ENCODE data around the gene NOTCH4. TPM values are rescaled to one million over a fixed set of nuclear protein-coding genes. Genes with fewer than 3 reads are reported as not detected.
"Not testable (repeated sequence)": the region's sequence is repeated elsewhere in the genome, so short reads cannot be mapped to it uniquely, and the experiment has no call there.

Gene NOTCH4
- total and polyA plus RNA-seq, 2 experiments from 2014 or later: 2.7 to 2.8 TPM

DNA sequence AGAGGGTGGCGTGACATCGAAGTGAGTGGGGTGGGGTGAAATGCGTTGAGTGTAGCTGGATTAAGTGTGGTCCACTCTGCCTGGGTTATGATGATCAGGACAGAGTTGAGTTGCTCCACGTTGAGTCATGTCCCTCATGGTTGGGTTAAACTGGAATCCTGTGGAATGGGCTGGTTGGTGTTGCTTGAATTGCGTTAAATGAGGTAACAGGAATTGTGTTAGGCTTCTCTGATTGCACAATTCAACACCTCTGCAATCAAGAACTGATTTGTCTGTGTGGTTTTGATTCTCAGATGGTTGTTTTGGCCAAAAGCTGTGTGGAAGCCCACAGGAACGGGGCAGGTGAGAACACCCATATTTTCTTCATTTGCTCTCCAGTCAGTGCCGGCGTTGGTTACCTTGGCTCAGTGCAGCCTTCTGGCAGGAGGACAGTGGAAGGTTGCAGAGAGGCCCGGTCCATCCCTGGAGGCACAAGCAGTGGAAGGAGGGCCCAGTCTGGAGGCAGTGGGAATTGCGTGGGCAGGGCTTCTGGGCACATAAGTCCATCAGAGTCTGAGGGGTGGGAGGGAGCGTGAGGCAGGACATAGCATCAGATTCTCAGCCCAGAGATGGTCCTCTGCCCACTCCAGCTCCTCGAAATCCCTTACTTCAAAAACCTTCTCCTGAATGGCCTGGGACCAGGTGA is 11.6 kb downstream of the NOTCH4 start:
- H3K4me3 ChIP-seq: no peak overlapping the region
- no peaks in the 10 kb centered on the region for H3K27me3 ChIP-seq (ENCODE audit: insufficient read depth)
- H4K20me1 ChIP-seq (replicated peaks; ENCODE audit: insufficient read depth): no peaks in the 10 kb centered on the region
- no peak overlapping the region for H3K4me2 ChIP-seq
- peaks cover 11% of the 10 kb centered on the region for H3K27me3 Mint-ChIP-seq (ENCODE audit: insufficient read depth, low read depth, poor library complexity)
- H3K9me2 ChIP-seq (ENCODE audit: insufficient read depth): 0 out of 2 replicates have a peak, but pooled peaks cover 3% of the 10 kb centered on the region
- no peak overlapping the region for H3K27ac ChIP-seq (ENCODE audit: low read depth)
- no peak overlapping the region for H3K4me3 Mint-ChIP-seq
- no peaks in the 10 kb centered on the region for H3K36me3 ChIP-seq (ENCODE audit: insufficient read depth)
- ATAC-seq: no peak
- no peak overlapping the region for H3K27ac Mint-ChIP-seq
- H3F3A ChIP-seq (replicated peaks; ENCODE audit: low read depth): no peaks in the 10 kb centered on the region
- H3K79me2 ChIP-seq (replicated peaks; ENCODE audit: insufficient read depth): no peaks in the 10 kb centered on the region
- no peaks in the 10 kb centered on the region for H3K4me1 Mint-ChIP-seq
- H3K36me3 Mint-ChIP-seq (ENCODE audit: low read depth): no peaks in the 10 kb centered on the region
- TF ChIP-seq EZH2phosphoT487 (IDR thresholded peaks at IDR 0.05; ENCODE audit: unreplicated experiment): no peak
- TF ChIP-seq, protein P1, sequence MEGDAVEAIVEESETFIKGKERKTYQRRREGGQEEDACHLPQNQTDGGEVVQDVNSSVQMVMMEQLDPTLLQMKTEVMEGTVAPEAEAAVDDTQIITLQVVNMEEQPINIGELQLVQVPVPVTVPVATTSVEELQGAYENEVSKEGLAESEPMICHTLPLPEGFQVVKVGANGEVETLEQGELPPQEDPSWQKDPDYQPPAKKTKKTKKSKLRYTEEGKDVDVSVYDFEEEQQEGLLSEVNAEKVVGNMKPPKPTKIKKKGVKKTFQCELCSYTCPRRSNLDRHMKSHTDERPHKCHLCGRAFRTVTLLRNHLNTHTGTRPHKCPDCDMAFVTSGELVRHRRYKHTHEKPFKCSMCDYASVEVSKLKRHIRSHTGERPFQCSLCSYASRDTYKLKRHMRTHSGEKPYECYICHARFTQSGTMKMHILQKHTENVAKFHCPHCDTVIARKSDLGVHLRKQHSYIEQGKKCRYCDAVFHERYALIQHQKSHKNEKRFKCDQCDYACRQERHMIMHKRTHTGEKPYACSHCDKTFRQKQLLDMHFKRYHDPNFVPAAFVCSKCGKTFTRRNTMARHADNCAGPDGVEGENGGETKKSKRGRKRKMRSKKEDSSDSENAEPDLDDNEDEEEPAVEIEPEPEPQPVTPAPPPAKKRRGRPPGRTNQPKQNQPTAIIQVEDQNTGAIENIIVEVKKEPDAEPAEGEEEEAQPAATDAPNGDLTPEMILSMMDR (conservative IDR thresholded peaks at IDR 0.05; ENCODE audit: low read depth in 2 of 2): no peak
- H3K9me3 Mint-ChIP-seq: no peaks in the 10 kb centered on the region; the same call in 2 of the 3 replicates
- no peaks in the 10 kb centered on the region for H3K4me1 ChIP-seq (ENCODE audit: insufficient read depth)
- no peak overlapping the region for H2AFZ ChIP-seq
- DNase-seq (ENCODE audit: low spot score): no peak

DNA sequence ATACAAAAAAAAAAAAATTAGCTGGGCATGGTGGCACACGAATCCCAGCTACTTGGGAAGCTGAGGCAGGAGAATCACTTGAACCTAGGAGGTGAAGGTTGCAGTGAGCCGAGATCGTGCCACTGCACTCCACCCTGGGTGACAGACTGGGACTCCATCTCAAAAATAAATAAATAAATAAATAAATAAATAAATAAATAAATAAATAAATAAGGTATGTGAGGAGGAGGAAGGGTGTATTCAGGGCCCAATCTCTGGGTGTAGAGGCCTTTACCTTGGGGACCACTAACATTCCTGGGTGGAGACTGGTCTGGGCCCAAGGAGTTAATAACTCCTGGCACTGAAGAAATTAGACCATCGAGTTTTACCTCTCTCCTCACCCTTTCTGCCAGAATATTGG is 12.4 kb downstream of the NOTCH4 start:
- H3K27me3 Mint-ChIP-seq (ENCODE audit: insufficient read depth, low read depth, poor library complexity); H3K27ac ChIP-seq (ENCODE audit: low read depth); H3K4me1 Mint-ChIP-seq; H2AFZ ChIP-seq; H3K9me3 Mint-ChIP-seq; H3K4me1 ChIP-seq (ENCODE audit: insufficient read depth); DNase-seq (ENCODE audit: low spot score); H3K4me2 ChIP-seq; H3K4me3 ChIP-seq; H3K36me3 ChIP-seq (ENCODE audit: insufficient read depth); H3K27ac Mint-ChIP-seq; H4K20me1 ChIP-seq (replicated peaks; ENCODE audit: insufficient read depth); H3K79me2 ChIP-seq (replicated peaks; ENCODE audit: insufficient read depth); H3K9me2 ChIP-seq (ENCODE audit: insufficient read depth); H3K4me3 Mint-ChIP-seq; H3F3A ChIP-seq (replicated peaks; ENCODE audit: low read depth); ATAC-seq; H3K27me3 ChIP-seq (ENCODE audit: insufficient read depth); H3K36me3 Mint-ChIP-seq (ENCODE audit: low read depth): not testable (repeated sequence)

DNA sequence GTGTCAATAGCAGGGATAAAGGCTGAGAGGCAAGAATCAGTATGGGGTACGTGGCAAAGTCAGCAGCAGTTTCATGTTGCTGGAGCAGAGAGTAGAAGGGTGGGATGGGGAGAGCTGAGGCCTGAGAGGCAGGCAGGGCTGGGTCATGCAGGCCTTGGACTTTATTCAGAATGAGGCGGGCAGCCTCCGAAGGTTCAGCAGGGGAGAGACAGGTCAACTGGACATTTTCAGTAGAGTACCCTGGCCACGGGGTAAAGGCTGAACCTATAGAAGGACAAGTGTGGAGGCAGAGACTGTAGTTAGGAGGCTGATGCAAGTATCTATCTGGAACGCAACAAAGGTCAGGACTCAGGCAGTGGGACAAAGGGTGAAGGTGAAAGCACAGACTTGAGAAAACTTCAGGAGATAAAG is 13.7 kb downstream of the NOTCH4 start:
- peaks cover 3% of the 10 kb centered on the region; the same call in 1 of the 3 replicates for H3K9me3 Mint-ChIP-seq
- no peak overlapping the region for H3K4me3 Mint-ChIP-seq
- TF ChIP-seq ZNF331 (CRISPR knock-in tag; IDR thresholded peaks at IDR 0.05; ENCODE audit: low read depth) (no peak), NANOG (IDR thresholded peaks at IDR 0.05; ENCODE audit: borderline replicate concordance) (no peak), JUNB (IDR thresholded peaks at IDR 0.05; ENCODE audit: unreplicated experiment) (no peak)
- TF ChIP-seq, protein P2, sequence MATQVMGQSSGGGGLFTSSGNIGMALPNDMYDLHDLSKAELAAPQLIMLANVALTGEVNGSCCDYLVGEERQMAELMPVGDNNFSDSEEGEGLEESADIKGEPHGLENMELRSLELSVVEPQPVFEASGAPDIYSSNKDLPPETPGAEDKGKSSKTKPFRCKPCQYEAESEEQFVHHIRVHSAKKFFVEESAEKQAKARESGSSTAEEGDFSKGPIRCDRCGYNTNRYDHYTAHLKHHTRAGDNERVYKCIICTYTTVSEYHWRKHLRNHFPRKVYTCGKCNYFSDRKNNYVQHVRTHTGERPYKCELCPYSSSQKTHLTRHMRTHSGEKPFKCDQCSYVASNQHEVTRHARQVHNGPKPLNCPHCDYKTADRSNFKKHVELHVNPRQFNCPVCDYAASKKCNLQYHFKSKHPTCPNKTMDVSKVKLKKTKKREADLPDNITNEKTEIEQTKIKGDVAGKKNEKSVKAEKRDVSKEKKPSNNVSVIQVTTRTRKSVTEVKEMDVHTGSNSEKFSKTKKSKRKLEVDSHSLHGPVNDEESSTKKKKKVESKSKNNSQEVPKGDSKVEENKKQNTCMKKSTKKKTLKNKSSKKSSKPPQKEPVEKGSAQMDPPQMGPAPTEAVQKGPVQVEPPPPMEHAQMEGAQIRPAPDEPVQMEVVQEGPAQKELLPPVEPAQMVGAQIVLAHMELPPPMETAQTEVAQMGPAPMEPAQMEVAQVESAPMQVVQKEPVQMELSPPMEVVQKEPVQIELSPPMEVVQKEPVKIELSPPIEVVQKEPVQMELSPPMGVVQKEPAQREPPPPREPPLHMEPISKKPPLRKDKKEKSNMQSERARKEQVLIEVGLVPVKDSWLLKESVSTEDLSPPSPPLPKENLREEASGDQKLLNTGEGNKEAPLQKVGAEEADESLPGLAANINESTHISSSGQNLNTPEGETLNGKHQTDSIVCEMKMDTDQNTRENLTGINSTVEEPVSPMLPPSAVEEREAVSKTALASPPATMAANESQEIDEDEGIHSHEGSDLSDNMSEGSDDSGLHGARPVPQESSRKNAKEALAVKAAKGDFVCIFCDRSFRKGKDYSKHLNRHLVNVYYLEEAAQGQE (IDR thresholded peaks at IDR 0.05; ENCODE audit: unreplicated experiment): no peak

More for the DNA sequence above, 13.7 kb downstream of the NOTCH4 start:
- Histone ChIP-seq H3K27ac (ENCODE audit: low read depth) (no peak overlapping the region), H3K9me2 (ENCODE audit: insufficient read depth) (no peaks in the 10 kb centered on the region), H3F3A (replicated peaks; ENCODE audit: low read depth) (no peaks in the 10 kb centered on the region), H3K27me3 (ENCODE audit: insufficient read depth) (no peaks in the 10 kb centered on the region), H3K4me3 (no peak overlapping the region), H4K20me1 (replicated peaks; ENCODE audit: insufficient read depth) (no peaks in the 10 kb centered on the region), H3K36me3 (ENCODE audit: insufficient read depth) (no peaks in the 10 kb centered on the region), H3K4me2 (no peak overlapping the region), H3K79me2 (replicated peaks; ENCODE audit: insufficient read depth) (no peaks in the 10 kb centered on the region), H3K4me1 (ENCODE audit: insufficient read depth) (no peaks in the 10 kb centered on the region), H2AFZ (no peak overlapping the region)
- DNase-seq (ENCODE audit: low spot score) (no peak), ATAC-seq (no peak)
- peak overlapping the region; percentile 28; the same call in 1 of the 2 replicates for H3K27ac Mint-ChIP-seq
- H3K4me1 Mint-ChIP-seq: no peaks in the 10 kb centered on the region
- peaks cover 7% of the 10 kb centered on the region for H3K27me3 Mint-ChIP-seq (ENCODE audit: insufficient read depth, low read depth, poor library complexity)
- no peaks in the 10 kb centered on the region for H3K36me3 Mint-ChIP-seq (ENCODE audit: low read depth)

Measured in GM23338 (cell line).